Astrocyte of the cerebellum (primary cell): ENCODE measurements around the gene VN1R4.
"Not testable (repeated sequence)": the region's sequence is repeated elsewhere in the genome, so short reads cannot be mapped to it uniquely, and the experiment has no call there.

Source experiments
- DNase-seq: peaks from one replicate; pipeline ENCODE4 v3.0.0-alpha.2; 2011; ENCODE audit warnings: low read depth
- H3K4me3 ChIP-seq: 2 replicates; pipeline ENCODE4 v1.5.1; 2011; ENCODE audit warnings: mild to moderate bottlenecking, low read depth, low read length, moderate library complexity
- in situ Hi-C: cut with HindIII; loops from 2 replicates; pipeline ENCODE4 v1.10.0; 2017; ENCODE audit warnings: low sequenced_read_pairs
- TF ChIP-seq, protein P1 (sequence below): IDR thresholded peaks from 2 replicates; pipeline ENCODE4 v1.5.1; 2012; ENCODE audit warnings: low read length, low read depth, moderate library complexity, mild to moderate bottlenecking; ENCODE audit errors: missing control alignments

Gene VN1R4, protein sequence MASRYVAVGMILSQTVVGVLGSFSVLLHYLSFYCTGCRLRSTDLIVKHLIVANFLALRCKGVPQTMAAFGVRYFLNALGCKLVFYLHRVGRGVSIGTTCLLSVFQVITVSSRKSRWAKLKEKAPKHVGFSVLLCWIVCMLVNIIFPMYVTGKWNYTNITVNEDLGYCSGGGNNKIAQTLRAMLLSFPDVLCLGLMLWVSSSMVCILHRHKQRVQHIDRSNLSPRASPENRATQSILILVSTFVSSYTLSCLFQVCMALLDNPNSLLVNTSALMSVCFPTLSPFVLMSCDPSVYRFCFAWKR

DNA sequence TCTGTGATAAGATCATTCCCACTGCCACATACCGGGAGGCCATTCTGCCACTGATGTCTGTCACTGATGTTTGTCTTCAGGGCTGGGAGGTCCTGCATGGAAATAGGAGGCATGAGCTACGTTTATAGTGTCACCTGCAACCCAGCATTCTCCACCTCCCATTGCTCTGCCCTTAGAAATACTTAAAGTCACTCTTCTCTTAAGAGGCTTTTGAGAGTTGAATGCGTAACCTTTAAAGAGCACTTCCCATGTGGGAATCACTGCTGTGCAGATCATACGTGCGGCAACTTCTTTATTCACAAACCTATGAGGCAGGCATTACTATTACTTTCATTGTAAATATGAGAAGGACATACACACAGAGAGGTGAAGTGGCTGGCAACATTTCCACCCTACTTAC lies at the start of gene VN1R4:
Gene VN1R4, minus strand, starts transcription at position 101 of the 400 bp plus-strand sequence. Its CDS starts 58 bp downstream, at position 43.
- DNase-seq, H3K4me3 ChIP-seq, in situ Hi-C loops: not testable (repeated sequence)

DNA sequence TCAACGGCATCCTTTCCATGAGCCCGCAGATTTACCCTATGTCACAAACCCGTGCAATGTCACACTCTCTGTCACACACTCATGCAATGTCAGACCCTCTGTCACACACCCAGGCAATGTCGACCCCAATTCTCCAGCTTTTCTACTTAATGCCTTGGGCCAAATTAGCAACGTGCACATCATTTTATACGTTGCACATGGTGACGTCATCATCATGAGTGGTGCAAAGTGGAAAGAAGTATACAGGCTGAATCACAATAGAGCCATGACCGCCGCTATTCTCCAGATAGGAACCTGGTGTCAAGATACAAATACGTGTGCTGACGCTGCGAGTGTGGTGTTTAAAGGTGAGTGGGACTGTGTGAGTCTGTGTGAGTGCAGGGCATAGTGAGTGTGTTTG lies 44.4 kb upstream of the VN1R4 start:
- in situ Hi-C loops, result no loop called here
- TF ChIP-seq, protein P1, sequence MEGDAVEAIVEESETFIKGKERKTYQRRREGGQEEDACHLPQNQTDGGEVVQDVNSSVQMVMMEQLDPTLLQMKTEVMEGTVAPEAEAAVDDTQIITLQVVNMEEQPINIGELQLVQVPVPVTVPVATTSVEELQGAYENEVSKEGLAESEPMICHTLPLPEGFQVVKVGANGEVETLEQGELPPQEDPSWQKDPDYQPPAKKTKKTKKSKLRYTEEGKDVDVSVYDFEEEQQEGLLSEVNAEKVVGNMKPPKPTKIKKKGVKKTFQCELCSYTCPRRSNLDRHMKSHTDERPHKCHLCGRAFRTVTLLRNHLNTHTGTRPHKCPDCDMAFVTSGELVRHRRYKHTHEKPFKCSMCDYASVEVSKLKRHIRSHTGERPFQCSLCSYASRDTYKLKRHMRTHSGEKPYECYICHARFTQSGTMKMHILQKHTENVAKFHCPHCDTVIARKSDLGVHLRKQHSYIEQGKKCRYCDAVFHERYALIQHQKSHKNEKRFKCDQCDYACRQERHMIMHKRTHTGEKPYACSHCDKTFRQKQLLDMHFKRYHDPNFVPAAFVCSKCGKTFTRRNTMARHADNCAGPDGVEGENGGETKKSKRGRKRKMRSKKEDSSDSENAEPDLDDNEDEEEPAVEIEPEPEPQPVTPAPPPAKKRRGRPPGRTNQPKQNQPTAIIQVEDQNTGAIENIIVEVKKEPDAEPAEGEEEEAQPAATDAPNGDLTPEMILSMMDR, result no peak
- no peak for DNase-seq
- no peak overlapping the region for H3K4me3 ChIP-seq

DNA sequence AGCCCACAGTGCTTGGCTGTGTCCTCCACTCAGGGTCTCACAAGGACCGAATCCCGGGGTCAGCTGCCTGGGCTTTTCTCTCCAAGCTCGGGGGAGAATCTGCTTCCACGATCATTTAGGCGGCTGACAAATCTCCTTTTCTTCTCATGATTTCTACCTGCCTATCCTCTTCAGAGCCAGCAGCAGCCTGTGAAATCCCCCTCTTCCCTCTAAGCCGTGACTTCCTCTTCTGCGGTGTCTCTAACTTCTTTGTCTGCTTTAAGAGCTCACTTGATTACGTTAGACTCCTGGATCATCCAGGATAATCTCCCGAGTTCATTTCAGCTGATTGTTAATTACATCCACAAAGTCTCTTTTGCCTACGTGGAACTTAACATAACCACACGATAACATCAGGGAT lies 43.5 kb upstream of the VN1R4 start:
- no peak for DNase-seq
- no peak overlapping the region for H3K4me3 ChIP-seq
- TF ChIP-seq, protein P1, result no peak
- in situ Hi-C loops, result no loop called here

DNA sequence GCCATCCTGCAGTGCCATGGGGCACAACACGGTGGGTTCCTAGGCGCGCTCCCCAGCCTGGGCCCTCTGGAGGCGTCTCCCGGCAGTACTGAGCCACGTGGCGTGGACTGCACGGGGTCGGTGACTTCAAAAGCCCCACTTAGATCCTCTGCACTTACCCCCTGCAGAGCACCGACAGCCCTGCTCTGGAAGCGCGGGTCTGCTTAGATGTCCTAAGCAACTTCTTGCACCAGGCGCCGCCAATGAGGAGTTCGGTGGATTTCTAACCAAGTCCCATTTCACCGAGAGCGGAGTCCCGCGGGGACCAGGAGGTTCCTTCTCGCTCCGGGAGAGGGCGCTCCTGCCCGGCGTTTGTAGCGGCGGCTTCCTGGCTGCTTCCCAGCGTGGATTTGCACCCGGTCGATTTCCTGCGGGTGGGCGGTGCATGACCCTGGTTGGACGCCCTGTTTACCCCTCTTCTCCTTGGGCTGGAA lies 40.9 kb upstream of the VN1R4 start:
- TF ChIP-seq, protein P1, result no peak
- DNase-seq, result no peak
- in situ Hi-C loops, result no loop called here
- no peak overlapping the region for H3K4me3 ChIP-seq

DNA sequence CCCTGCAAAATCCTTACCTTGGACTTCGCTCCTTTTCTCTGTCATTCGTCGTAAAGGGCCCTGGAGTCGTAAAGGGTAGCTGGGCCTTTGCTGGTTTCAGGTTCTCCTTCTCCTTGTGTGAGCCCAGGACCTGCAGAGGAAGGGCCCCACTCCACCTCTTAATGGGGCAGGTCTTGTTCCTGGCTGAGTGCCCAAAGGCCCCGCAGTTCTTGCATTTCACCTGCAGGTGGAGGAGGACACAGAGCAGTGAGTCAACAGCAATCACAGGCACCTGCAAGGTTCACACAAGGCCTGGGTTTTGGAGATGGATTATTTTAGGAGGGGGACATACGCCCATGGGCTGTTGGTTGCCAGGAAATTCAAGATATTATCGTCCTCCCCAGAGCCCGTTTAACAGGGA lies 33.8 kb upstream of the VN1R4 start:
- H3K4me3 ChIP-seq, in situ Hi-C loops, DNase-seq: not testable (repeated sequence)

DNA sequence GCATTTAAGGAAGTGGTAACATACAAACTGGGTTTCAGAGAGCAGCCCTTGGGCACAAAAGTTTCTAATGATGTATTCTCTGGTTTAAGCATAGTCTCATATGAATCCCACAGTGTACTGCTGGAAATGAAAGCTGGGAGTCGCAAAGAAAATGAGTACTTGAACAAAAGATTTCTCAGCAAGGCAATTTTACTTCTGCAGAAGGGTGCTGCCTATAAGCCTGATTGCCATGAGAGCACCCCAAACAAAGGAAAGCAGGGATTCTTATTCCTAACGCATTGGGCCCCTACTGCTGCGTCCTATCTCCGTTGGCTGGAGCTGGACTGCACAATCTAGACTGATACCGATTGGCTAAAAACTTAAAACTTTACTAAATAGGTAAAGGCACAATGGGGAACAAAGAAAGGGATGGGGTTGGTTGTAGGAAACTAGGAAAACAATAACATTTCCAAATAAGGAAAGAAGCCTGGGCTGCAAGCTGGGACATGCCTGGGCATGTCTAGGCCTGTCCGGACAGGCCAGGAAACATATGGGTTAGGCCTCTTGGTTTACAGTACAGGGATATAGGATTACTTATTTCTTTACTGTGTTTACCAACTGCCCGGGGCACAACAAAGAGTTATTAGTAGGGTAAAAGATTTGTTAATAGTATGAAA lies 27.4 kb upstream of the VN1R4 start:
- in situ Hi-C loops, result no loop called here
- TF ChIP-seq, protein P1, result no peak
- no peak for DNase-seq
- H3K4me3 ChIP-seq, result no peak overlapping the region

DNA sequence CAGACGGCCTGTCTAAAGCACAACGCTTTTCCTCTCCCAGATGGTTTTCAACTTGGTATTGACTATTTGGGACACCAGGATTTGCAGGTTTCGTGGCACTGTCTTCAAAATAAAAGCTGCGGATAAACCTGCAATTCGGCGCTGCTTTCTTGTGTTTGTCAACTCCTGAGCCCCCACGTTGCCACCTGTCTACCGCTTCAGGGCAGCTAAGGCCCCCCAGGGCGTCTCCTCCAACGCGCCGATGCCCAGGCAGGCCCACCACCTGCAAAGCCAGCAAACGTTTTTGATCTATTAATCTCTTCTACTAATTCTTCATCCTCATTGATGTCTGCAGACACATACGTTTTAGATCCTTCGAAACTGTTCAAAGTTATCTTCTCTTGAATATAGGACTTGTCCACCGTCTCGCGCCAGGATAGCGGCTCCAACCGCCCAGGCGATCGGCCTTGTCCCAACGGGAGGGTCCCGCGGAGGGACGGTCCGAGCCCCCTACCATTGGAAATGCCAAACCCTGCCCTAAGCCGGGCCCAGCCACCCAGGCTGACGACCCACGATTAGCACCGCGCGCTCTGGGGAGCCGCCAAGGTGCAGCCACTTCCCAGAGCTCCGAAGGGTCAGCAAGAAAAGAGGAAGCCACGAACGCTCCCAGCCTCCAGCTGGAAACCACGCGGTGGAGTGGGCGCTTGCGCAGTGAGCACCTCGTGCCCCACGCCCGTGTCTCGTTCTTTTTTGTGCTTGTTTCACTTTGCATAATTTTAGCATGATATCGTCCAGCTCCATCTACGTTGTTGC lies 23.4 kb upstream of the VN1R4 start:
- DNase-seq, result no peak
- no peak overlapping the region for H3K4me3 ChIP-seq
- TF ChIP-seq, protein P1, result no peak
- in situ Hi-C loops, result no loop called here
